Panc1 (cell line): Measurements from ENCODE around the gene PLCB4. TPM values are rescaled to one million over a fixed set of nuclear protein-coding genes. Genes with fewer than 3 reads are reported as not detected.

Experiments
- ATAC-seq: fragments of 200-7000 bp; cut with Tn5 transposase; 2 replicates; pipeline ENCODE4 v1.9.1; 2020; ENCODE audit warnings: mild to moderate bottlenecking, moderate library complexity
- BruUV-seq: library from RNA; stranded (reverse); fragments of 400-500 nt; replicated peaks from 2 replicates; lab custom pipeline; 2021; lab: Mats Ljungman, UMichigan
- CTCF ChIA-PET: fragments of 300-600 bp; sonication (Branson Sonifier 250); formaldehyde crosslinking; loops from one replicate; lab custom pipeline; 2022; ENCODE audit warnings: antibody characterized with exemption; lab: Charles Lee
- POLR2A ChIA-PET: fragments of 300-600 bp; sonication (Branson Sonifier 250); formaldehyde crosslinking; loops from one replicate; lab custom pipeline; 2022; ENCODE audit warnings: antibody characterized with exemption; lab: Charles Lee
- DNase-seq: peaks from one replicate; pipeline ENCODE4 v3.0.0-alpha.2; 2010; ENCODE audit warnings: low read depth, low spot score
- H3K27ac ChIP-seq: 2 replicates; pipeline ENCODE4 v1.5.1; 2011; ENCODE audit warnings: mild to moderate bottlenecking, low read length, inconsistent platforms
- H3K27me3 ChIP-seq: fragments of 200-500 bp; sonication (Bioruptor generic); 2 replicates; pipeline ENCODE4 v1.6.0; 2014; ENCODE audit warnings: low read length, inconsistent platforms; ENCODE audit not compliant: control insufficient read depth, insufficient read depth
- H3K36me3 ChIP-seq: fragments of 200-500 bp; sonication (Bioruptor generic); 2 replicates; pipeline ENCODE4 v1.5.1; 2014; ENCODE audit warnings: inconsistent platforms, mild to moderate bottlenecking, low read length, moderate library complexity; ENCODE audit not compliant: control insufficient read depth, insufficient read depth
- H3K4me1 ChIP-seq: 2 replicates; pipeline ENCODE4 v1.5.1; 2011; ENCODE audit warnings: inconsistent platforms, mild to moderate bottlenecking, low read length, moderate library complexity; ENCODE audit not compliant: control insufficient read depth, insufficient read depth
- H3K4me3 ChIP-seq, 2 experiments: 2 replicates each; pipeline ENCODE4 v1.5.1; 2011 to 2012; ENCODE audit warnings: low read depth in 2 of 2, low read length in 2 of 2, mild to moderate bottlenecking in 2 of 2, inconsistent platforms in 1 of 2, moderate library complexity in 1 of 2
- H3K9me3 ChIP-seq: fragments of 200-500 bp; sonication (Bioruptor generic); 2 replicates; pipeline ENCODE4 v1.5.1; 2014; ENCODE audit warnings: low read depth, mild to moderate bottlenecking, inconsistent platforms, low read length, moderate library complexity; ENCODE audit not compliant: control insufficient read depth, insufficient read depth
- CTCF ChIP-seq: fragments of 450-650 bp; IDR thresholded peaks from 2 replicates; pipeline ENCODE4 v1.5.1; 2017; ENCODE audit warnings: mild to moderate bottlenecking
- POLR2AphosphoS5 ChIP-seq: IDR thresholded peaks from 2 replicates; pipeline ENCODE4 v1.6.1; 2012; ENCODE audit warnings: mild to moderate bottlenecking, low read depth, low read length, moderate library complexity
- REST ChIP-seq, 2 experiments: IDR thresholded peaks; 2 replicates each; pipeline ENCODE4 v1.6.1; 2011 to 2012; ENCODE audit warnings: low read depth in 2 of 2, control low read depth in 1 of 2, low read length in 1 of 2, mild to moderate bottlenecking in 1 of 2, moderate library complexity in 1 of 2; ENCODE audit not compliant: insufficient read depth in 1 of 2
- SIN3A ChIP-seq: IDR thresholded peaks from 2 replicates; pipeline ENCODE4 v1.6.1; 2012; ENCODE audit warnings: low read depth, mild to moderate bottlenecking, low read length, moderate library complexity, borderline replicate concordance; ENCODE audit not compliant: insufficient read depth
- TCF7L2 ChIP-seq: IDR thresholded peaks from 2 replicates; pipeline ENCODE4 v1.6.1; 2011; ENCODE audit warnings: mild to moderate bottlenecking, low read depth, low read length, inconsistent platforms
- in situ Hi-C: cut with HindIII; loops from 2 replicates; pipeline ENCODE4 v1.10.0; 2016; ENCODE audit warnings: low sequenced_read_pairs, low pct_unique_long_range_greater_than_20kb
- intact Hi-C: fragments of 100-400 bp; cut with micrococcal nuclease; formaldehyde crosslinking; loops from one replicate; pipeline ENCODE4 v1.10.0; 2022; ENCODE audit not compliant: unreplicated experiment
- total RNA-seq: library from RNA; stranded (reverse); gene quantifications from one replicate; pipeline ENCODE4 v1.2.1, GENCODE V29; 2021; ENCODE audit not compliant: unreplicated experiment

The PLCB4 gene
- total RNA-seq, 1 experiment from 2014 or later = 1.5 TPM

- no peaks in the 10 kb centered on the region for H3K9me3 ChIP-seq
- TF ChIP-seq TCF7L2 (no peak), POLR2AphosphoS5 (no peak), REST (IDR thresholded peaks at IDR 0.05; ENCODE audit: insufficient read depth in 1 of 2, low read depth in 2 of 2, low read length in 1 of 2) (no peak)
- intact Hi-C loops = no loop called here
- CTCF ChIA-PET = no interaction called here
- no peak for ATAC-seq
- in situ Hi-C loops = no loop called here
- POLR2A ChIA-PET = no interaction called here
- H3K27me3 ChIP-seq = no peaks in the 10 kb centered on the region
- no peak for DNase-seq
- no peak overlapping the region for H3K4me3 ChIP-seq
- no peaks in the 10 kb centered on the region for H3K4me1 ChIP-seq
- H3K27ac ChIP-seq = no peak overlapping the region
- no peaks in the 10 kb centered on the region for H3K36me3 ChIP-seq
- BruUV-seq = no TSS peak
These were observed 63.0 kb downstream of the PLCB4 start for GRCh38 chr20:9131841-9132240.

GRCh38 chr20:9134346-9134745 is 65.5 kb downstream of the PLCB4 start:
- TF ChIP-seq SIN3A = no peak
- TF ChIP-seq CTCF = no peak
- TF ChIP-seq TCF7L2 = no peak
- TF ChIP-seq POLR2AphosphoS5 = no peak
- TF ChIP-seq REST (IDR thresholded peaks at IDR 0.05; ENCODE audit: insufficient read depth in 1 of 2, low read depth in 2 of 2, low read length in 1 of 2) = no peak
- ChIA-PET POLR2A (no interaction called here), CTCF (no interaction called here)
- no peaks in the 10 kb centered on the region for H3K9me3 ChIP-seq
- DNase-seq (no peak), ATAC-seq (no peak)
- no peak overlapping the region for H3K4me3 ChIP-seq
- BruUV-seq = no TSS peak
- no peaks in the 10 kb centered on the region for H3K36me3 ChIP-seq
- no peak overlapping the region for H3K27ac ChIP-seq
- intact Hi-C loops = no loop called here
- H3K27me3 ChIP-seq = no peaks in the 10 kb centered on the region
- H3K4me1 ChIP-seq = no peaks in the 10 kb centered on the region
- in situ Hi-C loops = no loop called here
